K562 (cell line): ENCODE results near the gene ZMYND19. TPM values are rescaled to one million over a fixed set of nuclear protein-coding genes. Genes with fewer than 3 reads are reported as not detected.

ENCODE experiments used
- BACH1 ChIP-seq: fragments of 200-800 bp; sonication (Bioruptor generic); IDR thresholded peaks from 2 replicates; pipeline ENCODE4 v1.6.1; 2016; ENCODE audit warnings: missing genetic modification characterization, missing compliant biosample characterization
- CEBPB ChIP-seq: fragments of 450-650 bp; IDR thresholded peaks from 2 replicates; pipeline ENCODE4 v1.6.1; 2016; ENCODE audit warnings: missing genetic modification characterization, missing compliant biosample characterization
- CHAMP1 ChIP-seq: fragments of 450-650 bp; IDR thresholded peaks from 2 replicates; pipeline ENCODE4 v1.6.1; 2016; ENCODE audit warnings: mild to moderate bottlenecking
- ELF1 ChIP-seq: fragments of 200-800 bp; sonication (Bioruptor generic); IDR thresholded peaks from 2 replicates; pipeline ENCODE4 v1.6.1; 2016; ENCODE audit warnings: missing genetic modification characterization, missing compliant biosample characterization
- GTF2E2 ChIP-seq: fragments of 200-800 bp; sonication (Bioruptor generic); IDR thresholded peaks from 2 replicates; pipeline ENCODE4 v1.6.1; 2016; ENCODE audit warnings: missing genetic modification characterization, missing compliant biosample characterization
- HMGXB4 ChIP-seq: sonication (generic); formaldehyde crosslinking; IDR thresholded peaks from 2 replicates; pipeline ENCODE4 v1.8.1; 2023; ENCODE audit warnings: mild to moderate bottlenecking, missing genetic modification reagents
- L3MBTL2 ChIP-seq: fragments of 450-650 bp; IDR thresholded peaks from 2 replicates; pipeline ENCODE4 v1.6.1; 2016; ENCODE audit warnings: mild to moderate bottlenecking, moderate library complexity
- MAZ ChIP-seq, 2 experiments: fragments of 450-650 bp in 1 of 2; sonication (generic) in 1 of 2; formaldehyde crosslinking; IDR thresholded peaks in 1 of 2; conservative IDR thresholded peaks in 1 of 2; 2 replicates each; pipeline versions ENCODE4 v1.4.0 to v1.5.0; 2020; ENCODE audit warnings: mild to moderate bottlenecking in 1 of 2, missing genetic modification reagents in 1 of 2
- MNT ChIP-seq, 2 experiments: fragments of 450-650 bp; conservative IDR thresholded peaks; 2 replicates each; pipeline ENCODE4 v1.6.1; 2017; ENCODE audit warnings: mild to moderate bottlenecking in 2 of 2, moderate library complexity in 2 of 2
- PRPF4 ChIP-seq: fragments of 200-400 bp; formaldehyde crosslinking; IDR thresholded peaks from one replicate; pipeline ENCODE4 v1.6.1; 2017; ENCODE audit warnings: low read length, low read depth, mild to moderate bottlenecking; ENCODE audit not compliant: insufficient read depth, poor library complexity, severe bottlenecking
- PTRF ChIP-seq: fragments of 450-650 bp; IDR thresholded peaks from 2 replicates; pipeline ENCODE4 v1.6.1; 2016; ENCODE audit warnings: mild to moderate bottlenecking, missing genetic modification characterization, missing compliant biosample characterization
- TCF3 ChIP-seq: sonication (generic); formaldehyde crosslinking; IDR thresholded peaks from 2 replicates; pipeline ENCODE4 v1.4.0; 2020; ENCODE audit warnings: mild to moderate bottlenecking, missing genetic modification reagents
- TEAD1 ChIP-seq, 2 experiments: fragments of 450-650 bp in 1 of 2; sonication (generic) in 1 of 2; formaldehyde crosslinking; IDR thresholded peaks; 2 replicates each; pipeline versions ENCODE4 v1.4.0 to v1.8.0; 2020 to 2022; ENCODE audit warnings: mild to moderate bottlenecking in 2 of 2, missing genetic modification reagents in 1 of 2
- TFAM ChIP-seq: fragments of 250-450 bp; sonication (Bioruptor Pico); conservative IDR thresholded peaks from 2 replicates; pipeline ENCODE4 v1.5.0; 2021; ENCODE audit warnings: mild to moderate bottlenecking, moderate library complexity
- TGIF2 ChIP-seq: sonication (generic); formaldehyde crosslinking; IDR thresholded peaks from 2 replicates; pipeline ENCODE4 v1.8.1; 2022; ENCODE audit warnings: mild to moderate bottlenecking, missing genetic modification reagents, moderate library complexity
- UBTF ChIP-seq, 2 experiments: IDR thresholded peaks; 2 replicates each; pipeline ENCODE4 v1.6.1; 2012; ENCODE audit warnings: improper control_type of control experiment in 2 of 2, low read depth in 2 of 2, low read length in 2 of 2, borderline replicate concordance in 1 of 2
- ZBTB1 ChIP-seq: sonication (generic); formaldehyde crosslinking; IDR thresholded peaks from 2 replicates; pipeline ENCODE4 v1.8.1; 2023; ENCODE audit warnings: missing genetic modification reagents, low read depth, mild to moderate bottlenecking, borderline replicate concordance
- ZBTB7A ChIP-seq: IDR thresholded peaks from 2 replicates; pipeline ENCODE4 v1.6.1; 2011; ENCODE audit warnings: low read depth, mild to moderate bottlenecking, low read length, moderate library complexity, borderline replicate concordance; ENCODE audit not compliant: control insufficient read depth
- ZNF24 ChIP-seq: fragments of 450-650 bp; IDR thresholded peaks from 2 replicates; pipeline ENCODE4 v1.6.1; 2016
- polyA plus RNA-seq, 8 experiments: library from polyadenylated mRNA; depleted of rRNA in 4 of 8; stranded (reverse) in 5 of 8; unstranded in 3 of 8; fragments of >200 nt; fragmentation: Nextera tagmentation in 2 of 8; fragmentation: Illumina TruSeq in 1 of 8; extraction: Ambion mirVana in 2 of 8; extraction: Trizol in 1 of 8; gene quantifications; 2 replicates each; pipeline versions ENCODE4 v1.2.1 to v1.2.3, GENCODE V29; 2011 to 2014; ENCODE audit warnings: inconsistent platforms in 1 of 8, missing spikeins in 1 of 8
- total RNA-seq, 7 experiments: library from RNA; depleted of rRNA in 6 of 7; stranded (reverse); fragments of >200 nt in 6 of 7; fragmentation: Illumina TruSeq in 2 of 7; extraction: Trizol in 2 of 7; gene quantifications; 2 replicates each; pipeline versions ENCODE4 v1.2.1 to v1.2.3, GENCODE V29; 2011 to 2021; ENCODE audit warnings: low replicate concordance in 1 of 7

The ZMYND19 gene
- total and polyA plus RNA-seq, 9 of the 15 experiments (the other 6 are each of a cell fraction or from before 2014, with no cell fraction given), result 1.0 to 86.7 (median 44.0) TPM

- TF ChIP-seq PRPF4 (no peak), ZBTB7A (peak; percentile 47; the same call in 1 of the 2 replicates), CEBPB (tag) (no peak), BACH1 (tag) (no peak), ZNF24 (no peak), TGIF2 (CRISPR knock-in tag) (no peak), ZBTB1 (0 out of 2 replicates have a peak, but pooled peaks have one; percentile 38), TCF3 (no peak), TEAD1 (CRISPR knock-in tag; IDR thresholded peaks at IDR 0.05) (no peak), GTF2E2 (tag) (0 out of 2 replicates have a peak, but pooled peaks have one; percentile 45), L3MBTL2 (peak; percentile 56; the same call in 1 of the 2 replicates), MNT (conservative IDR thresholded peaks at IDR 0.05) (no peak), PTRF (tag) (no peak), TFAM (no peak), MAZ (CRISPR knock-in tag; conservative IDR thresholded peaks at IDR 0.05 in 1 of 2, IDR thresholded peaks at IDR 0.05 in 1 of 2) (peak in 1 of 2 experiments; percentile 23; a peak in 1 of 4 replicates), UBTF (IDR thresholded peaks at IDR 0.05; ENCODE audit: borderline replicate concordance in 1 of 2, low read depth in 2 of 2, low read length in 2 of 2) (peak; percentile 4 to 51; a peak in 2 of 4 replicates), ELF1 (tag) (peak; percentile 44; the same call in 1 of the 2 replicates), HMGXB4 (CRISPR knock-in tag) (no peak), CHAMP1 (no peak)
These were observed 15.8 kb upstream of the ZMYND19 start (continued) for GRCh38 chr9:137606005-137606621.
